Prostate gland (tissue), 2 donors: ENCODE measurements around the gene ECHDC1. TPM values are rescaled to one million over a fixed set of nuclear protein-coding genes. Genes with fewer than 3 reads are reported as not detected.

Source experiments
- DNase-seq: peaks from one replicate; pipeline ENCODE4 v3.0.0-alpha.2; 2019; ENCODE audit warnings: low spot score
- H3K27ac ChIP-seq, 2 donors: fragments of 200-600 bp; sonication (generic); 2 replicates each; pipeline ENCODE4 v1.5.1; 2017 to 2019
- H3K27me3 ChIP-seq: fragments of 200-600 bp; sonication (generic); replicated peaks from 2 replicates; pipeline ENCODE4 v1.5.1; 2019; ENCODE audit not compliant: insufficient read depth
- H3K36me3 ChIP-seq, 2 donors: fragments of 200-600 bp; sonication (generic); 1 replicate in 1 of 2; 2 replicates in 1 of 2; pipeline versions ENCODE4 v1.5.1 to v1.8.1; 2017 to 2019
- H3K4me1 ChIP-seq: fragments of 200-600 bp; sonication (generic); replicated peaks from 2 replicates; pipeline ENCODE4 v1.5.1; 2019
- H3K4me3 ChIP-seq, 2 donors: fragments of 200-600 bp; sonication (generic); 2 replicates each; pipeline ENCODE4 v1.5.1; 2017 to 2019
- H3K9me3 ChIP-seq: fragments of 200-600 bp; sonication (generic); 2 replicates; pipeline ENCODE4 v1.5.1; 2017
- CTCF ChIP-seq, 4 experiments: fragments of 200-600 bp in 2 of 4; fragments of 450-650 bp in 2 of 4; sonication (generic) in 2 of 4; IDR thresholded peaks; 1 replicate in 3 of 4; 2 replicates in 1 of 4; pipeline ENCODE4 v1.5.1; 2016 to 2019; ENCODE audit warnings: antibody characterized with exemption in 4 of 4, mild to moderate bottlenecking in 2 of 4, moderate library complexity in 2 of 4
- POLR2A ChIP-seq: fragments of 450-650 bp; IDR thresholded peaks from one replicate; pipeline ENCODE4 v1.6.1; 2016; ENCODE audit warnings: antibody characterized with exemption, mild to moderate bottlenecking
- POLR2AphosphoS5 ChIP-seq: sonication (generic); formaldehyde crosslinking; IDR thresholded peaks from one replicate; pipeline ENCODE4 v1.6.1; 2017; ENCODE audit warnings: antibody characterized with exemption
- WGBS: methylation state at CpG from one replicate; pipeline ENCODE4 v1.1.5; 2018; 5-methylcytosine and 5-hydroxymethylcytosine counted together
- intact Hi-C: fragments of 100-400 bp; cut with DNase I; formaldehyde crosslinking; loops from one replicate; pipeline ENCODE4 v1.14.2; 2022
- total RNA-seq, 2 donors: library from RNA; depleted of rRNA; stranded (reverse); fragments of >200 nt; gene quantifications; one replicate each; pipeline ENCODE4 v1.1.0, GENCODE V29; 2016

ECHDC1 gene
- total RNA-seq, 2 donors from 2014 or later = 26.0 to 58.7 TPM

- peak; percentile 9 for TF ChIP-seq POLR2A
- TF ChIP-seq CTCF (IDR thresholded peaks at IDR 0.05) = no peak
- TF ChIP-seq POLR2AphosphoS5 = no peak
- H3K27me3 ChIP-seq = no peaks in the 10 kb centered on the region
- intact Hi-C loops = loop anchor here (2.0 kb wide), 1 partner anchor 115 kb away; the partner anchor contains the start of gene KIAA0408
- H3K4me1 ChIP-seq = peaks cover 6% of the 10 kb centered on the region
- WGBS = 7% methylated on average over 24 of the region's 24 CpGs
- no peak for DNase-seq
- peak overlapping the region; percentile 49 to 60 for H3K4me3 ChIP-seq
- no peaks in the 10 kb centered on the region for H3K9me3 ChIP-seq
- no peaks in the 10 kb centered on the region for H3K36me3 ChIP-seq
- peak overlapping the region; percentile 79 to 81 for H3K27ac ChIP-seq
Observed at GRCh38 chr6:127343809-127344659, 625 bp upstream of the ECHDC1 start.

- TF ChIP-seq CTCF (IDR thresholded peaks at IDR 0.05) (no peak), POLR2AphosphoS5 (peak; percentile 38)
- DNase-seq = peak; percentile 34
- intact Hi-C loops = loop anchor here (2.0 kb wide), 1 partner anchor 116 kb away; the partner anchor contains the start of gene KIAA0408
- Histone ChIP-seq H3K27ac (peak overlapping the region; percentile 79 to 81), H3K4me3 (peak overlapping the region; percentile 49 to 60), H3K9me3 (no peaks in the 10 kb centered on the region), H3K4me1 (peaks cover 6% of the 10 kb centered on the region), H3K27me3 (no peaks in the 10 kb centered on the region), H3K36me3 (no peaks in the 10 kb centered on the region)
- 6% methylated on average over 10 of the region's 10 CpGs for WGBS
Observed at GRCh38 chr6:127342296-127342945, 988 bp downstream of the ECHDC1 start.

GRCh38 chr6:127341471-127342202 lies 1.8 kb downstream of the ECHDC1 start:
- intact Hi-C loops = loop anchor here (2.0 kb wide), 1 partner anchor 117 kb away; the partner anchor contains the start of gene KIAA0408
- no peak for TF ChIP-seq POLR2A
- TF ChIP-seq CTCF (IDR thresholded peaks at IDR 0.05) = no peak
- no peak for TF ChIP-seq POLR2AphosphoS5
- Histone ChIP-seq H3K27me3 (no peaks in the 10 kb centered on the region), H3K27ac (peak overlapping the region in 1 of 2 donors; percentile 79), H3K36me3 (no peaks in the 10 kb centered on the region), H3K4me1 (peaks cover 6% of the 10 kb centered on the region), H3K9me3 (no peaks in the 10 kb centered on the region), H3K4me3 (peak overlapping the region in 1 of 2 donors; percentile 49)
- 52% methylated on average over 9 of the region's 9 CpGs for WGBS
- DNase-seq = no peak

GRCh38 chr6:127340171-127340570 lies 3.2 kb downstream of the ECHDC1 start:
- Histone ChIP-seq H3K36me3 (no peaks in the 10 kb centered on the region), H3K4me1 (peaks cover 6% of the 10 kb centered on the region), H3K4me3 (no peak overlapping the region), H3K27me3 (no peaks in the 10 kb centered on the region), H3K9me3 (no peaks in the 10 kb centered on the region), H3K27ac (no peak overlapping the region)
- TF ChIP-seq POLR2AphosphoS5 (no peak), POLR2A (no peak), CTCF (IDR thresholded peaks at IDR 0.05) (no peak)
- intact Hi-C loops = no loop called here
- DNase-seq = no peak
